ENCODE results near the gene SNRPE.

DNA sequence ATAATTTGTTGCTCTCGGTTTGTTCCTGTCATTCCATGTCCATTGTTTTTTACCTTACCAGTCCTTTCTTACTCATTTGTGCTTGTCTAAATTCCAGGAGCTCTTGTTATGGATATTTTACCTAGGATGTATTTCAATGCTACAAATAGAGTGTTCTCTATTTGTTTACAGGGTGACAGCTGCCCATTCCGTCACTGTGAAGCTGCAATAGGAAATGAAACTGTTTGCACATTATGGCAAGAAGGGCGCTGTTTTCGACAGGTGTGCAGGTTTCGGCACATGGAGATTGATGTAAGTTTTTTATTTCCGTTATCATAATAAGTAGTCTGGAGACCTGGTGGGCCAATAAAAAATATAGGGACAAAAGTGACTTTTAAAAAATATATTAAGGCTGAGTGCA lies 43.0 kb upstream of the SNRPE start:
- TF ChIP-seq, protein P1, sequence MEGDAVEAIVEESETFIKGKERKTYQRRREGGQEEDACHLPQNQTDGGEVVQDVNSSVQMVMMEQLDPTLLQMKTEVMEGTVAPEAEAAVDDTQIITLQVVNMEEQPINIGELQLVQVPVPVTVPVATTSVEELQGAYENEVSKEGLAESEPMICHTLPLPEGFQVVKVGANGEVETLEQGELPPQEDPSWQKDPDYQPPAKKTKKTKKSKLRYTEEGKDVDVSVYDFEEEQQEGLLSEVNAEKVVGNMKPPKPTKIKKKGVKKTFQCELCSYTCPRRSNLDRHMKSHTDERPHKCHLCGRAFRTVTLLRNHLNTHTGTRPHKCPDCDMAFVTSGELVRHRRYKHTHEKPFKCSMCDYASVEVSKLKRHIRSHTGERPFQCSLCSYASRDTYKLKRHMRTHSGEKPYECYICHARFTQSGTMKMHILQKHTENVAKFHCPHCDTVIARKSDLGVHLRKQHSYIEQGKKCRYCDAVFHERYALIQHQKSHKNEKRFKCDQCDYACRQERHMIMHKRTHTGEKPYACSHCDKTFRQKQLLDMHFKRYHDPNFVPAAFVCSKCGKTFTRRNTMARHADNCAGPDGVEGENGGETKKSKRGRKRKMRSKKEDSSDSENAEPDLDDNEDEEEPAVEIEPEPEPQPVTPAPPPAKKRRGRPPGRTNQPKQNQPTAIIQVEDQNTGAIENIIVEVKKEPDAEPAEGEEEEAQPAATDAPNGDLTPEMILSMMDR (conservative IDR thresholded peaks at IDR 0.05): no peak
- TF ChIP-seq ZFX (IDR thresholded peaks at IDR 0.05): no peak
